Measurements from ENCODE around the gene MEX3D.

Gene MEX3D

GRCh38 chr19:1510442-1510806, 57.7 kb downstream of the MEX3D start:
- no peak for TF ChIP-seq FOXP2 (optimal IDR thresholded peaks at IDR 0.05; ENCODE audit: borderline replicate concordance, extremely low read depth, extremely low read length, insufficient read depth)
- TF ChIP-seq POLR2AphosphoS5 (IDR thresholded peaks at IDR 0.05; ENCODE audit: low read depth, low read length): no peak
- no peak for TF ChIP-seq TAF1 (IDR thresholded peaks at IDR 0.05; ENCODE audit: borderline replicate concordance, insufficient read depth, low read length)
- no peak for TF ChIP-seq REST (IDR thresholded peaks at IDR 0.05; ENCODE audit: insufficient read depth in 1 of 2, low read depth in 2 of 2, low read length in 2 of 2)
- TF ChIP-seq SIN3A (IDR thresholded peaks at IDR 0.05; ENCODE audit: borderline replicate concordance, insufficient read depth, low read length): no peak

GRCh38 chr19:1509602-1510441, 58.3 kb downstream of the MEX3D start:
- no peak for TF ChIP-seq FOXP2 (optimal IDR thresholded peaks at IDR 0.05; ENCODE audit: borderline replicate concordance, extremely low read depth, extremely low read length, insufficient read depth)
- TF ChIP-seq SIN3A (IDR thresholded peaks at IDR 0.05; ENCODE audit: borderline replicate concordance, insufficient read depth, low read length): no peak
- no peak for TF ChIP-seq REST (IDR thresholded peaks at IDR 0.05; ENCODE audit: insufficient read depth in 1 of 2, low read depth in 2 of 2, low read length in 2 of 2)
- TF ChIP-seq TAF1 (IDR thresholded peaks at IDR 0.05; ENCODE audit: borderline replicate concordance, insufficient read depth, low read length): no peak
- no peak for TF ChIP-seq POLR2AphosphoS5 (IDR thresholded peaks at IDR 0.05; ENCODE audit: low read depth, low read length)

DNA sequence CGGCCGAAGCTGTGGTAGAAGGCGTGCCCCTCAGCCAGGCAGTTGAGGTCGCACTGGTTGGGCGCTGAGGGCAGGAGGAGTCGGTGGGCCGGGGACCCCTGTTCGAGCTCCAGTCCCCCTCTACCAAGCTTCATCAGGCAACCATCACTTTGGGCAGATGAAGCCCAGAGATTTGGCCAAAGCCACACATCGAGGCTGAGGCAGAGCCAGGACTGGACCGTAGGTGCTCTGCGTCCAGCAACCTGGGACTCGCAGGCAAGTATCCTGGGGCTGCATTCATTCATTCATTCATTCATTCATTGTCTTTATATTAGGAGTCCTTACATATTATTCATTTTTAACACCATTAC, 59.6 kb downstream of the MEX3D start:
- TF ChIP-seq FOXP2 (optimal IDR thresholded peaks at IDR 0.05; ENCODE audit: borderline replicate concordance, extremely low read depth, extremely low read length, insufficient read depth): no peak
- no peak for TF ChIP-seq POLR2AphosphoS5 (IDR thresholded peaks at IDR 0.05; ENCODE audit: low read depth, low read length)
- no peak for TF ChIP-seq TAF1 (IDR thresholded peaks at IDR 0.05; ENCODE audit: borderline replicate concordance, insufficient read depth, low read length)
- TF ChIP-seq REST (IDR thresholded peaks at IDR 0.05; ENCODE audit: insufficient read depth in 1 of 2, low read depth in 2 of 2, low read length in 2 of 2): no peak
- no peak for TF ChIP-seq SIN3A (IDR thresholded peaks at IDR 0.05; ENCODE audit: borderline replicate concordance, insufficient read depth, low read length)

DNA sequence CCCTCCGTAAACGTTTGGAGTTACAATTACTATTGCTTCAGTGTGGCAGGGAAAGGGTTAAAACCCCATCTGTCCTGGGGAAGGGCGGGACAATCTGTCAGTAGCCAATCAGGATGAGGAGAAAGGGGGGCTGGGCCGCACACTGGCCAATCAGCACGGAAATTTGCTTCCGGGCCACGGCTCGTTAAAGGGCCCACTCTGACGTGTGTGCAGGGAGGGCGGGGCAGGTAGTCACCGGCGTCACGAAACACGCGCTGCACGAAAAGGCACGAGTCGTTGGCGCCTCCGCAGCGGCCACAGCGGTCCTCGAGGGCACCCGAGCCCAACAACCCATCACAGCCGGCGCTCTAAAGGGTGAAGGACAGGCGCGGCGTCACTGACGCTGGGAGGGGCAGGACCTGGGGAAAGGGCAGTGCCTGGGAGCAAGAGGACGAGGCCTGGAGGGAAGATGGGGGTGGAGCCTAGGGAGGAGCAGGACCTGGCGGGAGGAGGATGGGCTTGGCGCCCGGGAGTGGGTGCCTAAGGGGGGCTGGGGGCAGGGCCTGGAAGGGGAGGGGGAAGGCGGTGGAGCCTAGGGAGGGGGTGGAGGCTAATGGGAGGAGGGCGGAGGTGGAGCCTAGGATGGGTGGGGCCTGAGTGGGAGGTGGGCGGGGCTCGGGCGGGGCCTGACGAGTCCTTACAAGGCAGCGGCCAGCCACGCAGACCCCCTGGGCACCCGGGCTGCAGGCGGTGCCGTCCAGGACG, 60.2 kb downstream of the MEX3D start:
- TF ChIP-seq POLR2AphosphoS5 (IDR thresholded peaks at IDR 0.05; ENCODE audit: low read depth, low read length) (no peak), REST (IDR thresholded peaks at IDR 0.05; ENCODE audit: insufficient read depth in 1 of 2, low read depth in 2 of 2, low read length in 2 of 2) (no peak), FOXP2 (optimal IDR thresholded peaks at IDR 0.05; ENCODE audit: borderline replicate concordance, extremely low read depth, extremely low read length, insufficient read depth) (no peak), TAF1 (IDR thresholded peaks at IDR 0.05; ENCODE audit: borderline replicate concordance, insufficient read depth, low read length) (no peak), SIN3A (IDR thresholded peaks at IDR 0.05; ENCODE audit: borderline replicate concordance, insufficient read depth, low read length) (no peak)

Measured in PFSK-1 (cell line).